NCI-H2029 treated with DMSO at 0.1 percent for 48 hours (cell line): ENCODE results near the gene TMEM271.

ENCODE experiments used
- DNase-seq: peaks from one replicate; lab custom pipeline; 2025; lab: John Stamatoyannopoulos, UW

The TMEM271 gene

GRCh38 chr4:576245-576821, at the start of gene TMEM271:
TMEM271 (minus strand) TSS chr4:576295; CDS start chr4:576062, 233 bp downstream.
- DNase-seq = no peak

- no peak for DNase-seq
Observed at GRCh38 chr4:625631-626161, 49.6 kb upstream of the TMEM271 start.

GRCh38 chr4:624705-625590, 48.9 kb upstream of the TMEM271 start, which contains the start of gene PDE6B:
PDE6B (plus strand) TSS chr4:625573; CDS start chr4:625627, 54 bp downstream.
- no peak for DNase-seq

- DNase-seq = no peak
Observed at GRCh38 chr4:623914-624566, 47.9 kb upstream of the TMEM271 start.

- DNase-seq = no peak
Observed at GRCh38 chr4:622996-623913, 47.2 kb upstream of the TMEM271 start.

- no peak for DNase-seq
Observed at GRCh38 chr4:622071-622995, 46.2 kb upstream of the TMEM271 start.

- DNase-seq = no peak
Observed at GRCh38 chr4:621296-622070, 45.4 kb upstream of the TMEM271 start.

GRCh38 chr4:620851-621261, 44.8 kb upstream of the TMEM271 start:
- DNase-seq = no peak

- no peak for DNase-seq
Observed at GRCh38 chr4:620201-620600, 44.1 kb upstream of the TMEM271 start.

- DNase-seq = no peak
Observed at GRCh38 chr4:617644-618641, 41.8 kb upstream of the TMEM271 start.

- DNase-seq = no peak
Observed at GRCh38 chr4:616911-617643, 41.0 kb upstream of the TMEM271 start.

GRCh38 chr4:616091-616490, 40.0 kb upstream of the TMEM271 start:
- DNase-seq = no peak

- DNase-seq = no peak
Observed at GRCh38 chr4:613126-613525, 37.0 kb upstream of the TMEM271 start.

- no peak for DNase-seq
Observed at GRCh38 chr4:612749-613125, 36.6 kb upstream of the TMEM271 start.

GRCh38 chr4:612052-612748, 36.1 kb upstream of the TMEM271 start:
- DNase-seq = no peak

- peak; percentile 57 for DNase-seq
Observed at GRCh38 chr4:610411-611261, 34.5 kb upstream of the TMEM271 start.
